DOHH2 (cell line): ENCODE measurements around the gene PARD6B.

Source experiments
- EZH2phosphoT487 ChIP-seq: fragments of 200-600 bp; sonication (generic); IDR thresholded peaks from 2 replicates; pipeline ENCODE4 v1.6.1; 2017; ENCODE audit warnings: borderline replicate concordance, mild to moderate bottlenecking, antibody characterized with exemption, low read length, moderate library complexity, mixed read lengths
- TF ChIP-seq, protein P1 (sequence below): fragments of 200-600 bp; sonication (generic); IDR thresholded peaks from one replicate; pipeline ENCODE4 v1.5.1; 2014; ENCODE audit warnings: antibody characterized with exemption, mild to moderate bottlenecking, low read depth, low read length; ENCODE audit not compliant: poor library complexity, severe bottlenecking

DNA sequence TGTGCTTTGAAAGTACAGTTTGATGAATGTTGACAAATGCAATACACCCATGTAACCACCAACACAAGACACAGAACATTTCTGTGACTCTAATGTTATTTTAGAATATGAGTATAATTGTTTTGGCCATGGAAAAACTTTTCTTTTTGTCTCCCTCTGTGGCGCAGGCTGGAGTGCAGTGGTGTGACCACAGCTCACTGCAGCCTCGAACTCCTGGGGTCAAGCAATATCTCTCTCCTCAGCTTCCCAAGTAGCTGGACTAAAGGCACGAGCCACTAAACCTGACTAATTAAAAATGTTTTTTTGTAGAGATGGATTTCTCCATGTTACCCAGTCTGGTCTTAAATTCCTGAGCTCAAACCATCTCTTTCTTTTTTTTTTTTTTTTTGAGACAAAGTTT is 43.1 kb downstream of the PARD6B start:
- TF ChIP-seq, protein P1, sequence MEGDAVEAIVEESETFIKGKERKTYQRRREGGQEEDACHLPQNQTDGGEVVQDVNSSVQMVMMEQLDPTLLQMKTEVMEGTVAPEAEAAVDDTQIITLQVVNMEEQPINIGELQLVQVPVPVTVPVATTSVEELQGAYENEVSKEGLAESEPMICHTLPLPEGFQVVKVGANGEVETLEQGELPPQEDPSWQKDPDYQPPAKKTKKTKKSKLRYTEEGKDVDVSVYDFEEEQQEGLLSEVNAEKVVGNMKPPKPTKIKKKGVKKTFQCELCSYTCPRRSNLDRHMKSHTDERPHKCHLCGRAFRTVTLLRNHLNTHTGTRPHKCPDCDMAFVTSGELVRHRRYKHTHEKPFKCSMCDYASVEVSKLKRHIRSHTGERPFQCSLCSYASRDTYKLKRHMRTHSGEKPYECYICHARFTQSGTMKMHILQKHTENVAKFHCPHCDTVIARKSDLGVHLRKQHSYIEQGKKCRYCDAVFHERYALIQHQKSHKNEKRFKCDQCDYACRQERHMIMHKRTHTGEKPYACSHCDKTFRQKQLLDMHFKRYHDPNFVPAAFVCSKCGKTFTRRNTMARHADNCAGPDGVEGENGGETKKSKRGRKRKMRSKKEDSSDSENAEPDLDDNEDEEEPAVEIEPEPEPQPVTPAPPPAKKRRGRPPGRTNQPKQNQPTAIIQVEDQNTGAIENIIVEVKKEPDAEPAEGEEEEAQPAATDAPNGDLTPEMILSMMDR, result no peak
- TF ChIP-seq EZH2phosphoT487, result no peak
